HCT116 (cell line): ENCODE results near the gene GAPDH. TPM values are rescaled to one million over a fixed set of nuclear protein-coding genes. Genes with fewer than 3 reads are reported as not detected.

Experiments used
- ATAC-seq: fragments of 200-7000 bp; cut with Tn5 transposase; 2 replicates; pipeline ENCODE4 v1.9.1; 2020; ENCODE audit warnings: mild to moderate bottlenecking, moderate library complexity
- BruUV-seq: library from RNA; stranded (reverse); fragments of 400-500 nt; replicated peaks from 2 replicates; lab custom pipeline; 2021; lab: Mats Ljungman, UMichigan
- CTCF ChIA-PET: fragments of 300-600 bp; sonication (Branson Sonifier 250); formaldehyde crosslinking; loops from one replicate; lab custom pipeline; 2021; ENCODE audit warnings: antibody characterized with exemption; lab: Charles Lee
- POLR2A ChIA-PET: fragments of 300-600, 350-600 bp; sonication (Branson Sonifier 250); formaldehyde crosslinking; loops from one replicate; lab custom pipeline; 2021; ENCODE audit warnings: antibody characterized with exemption; lab: Charles Lee
- RAD21 ChIA-PET, 2 experiments: fragments of 300-600 bp; sonication (Branson Sonifier 250); formaldehyde crosslinking; loops; one replicate each; lab custom pipeline; 2023; ENCODE audit warnings: low total read pairs in 2 of 2; ENCODE audit not compliant: uncharacterized antibody in 2 of 2, unreplicated experiment in 2 of 2, low non-redundant PET in 1 of 2; lab: Charles Lee
- DNase-seq: peaks from one replicate; pipeline ENCODE4 v3.0.0-alpha.2; 2010; ENCODE audit warnings: low read depth, low spot score
- H2AFZ ChIP-seq: fragments of 200-600 bp; shearing (Covaris generic), sonication (generic); 2 replicates; pipeline ENCODE4 v1.6.1; 2017; ENCODE audit warnings: low read depth, mixed run types, mixed read lengths, antibody characterized with exemption, low read length; ENCODE audit not compliant: poor library complexity, severe bottlenecking
- H3K27ac ChIP-seq: 2 replicates; pipeline ENCODE4 v1.5.1; 2012; ENCODE audit warnings: low read depth, low read length
- H3K27me3 ChIP-seq: fragments of 200-600 bp; sonication (generic); 2 replicates; pipeline ENCODE4 v1.6.1; 2016; ENCODE audit warnings: mixed run types, low read length, mixed read lengths; ENCODE audit not compliant: insufficient read depth
- H3K36me3 ChIP-seq, 2 experiments: fragments of 200-500 bp in 1 of 2; fragments of 200-600 bp in 1 of 2; sonication (Bioruptor generic) in 1 of 2; sonication (generic) in 1 of 2; 2 replicates each; pipeline versions ENCODE4 v1.5.1 to v1.6.1; 2014 to 2016; ENCODE audit warnings: low read length in 2 of 2, inconsistent platforms in 1 of 2, mixed read lengths in 1 of 2, mixed run types in 1 of 2; ENCODE audit not compliant: insufficient read depth in 2 of 2, control insufficient read depth in 1 of 2
- H3K4me1 ChIP-seq, 2 experiments: fragments of 200-600 bp in 1 of 2; sonication (generic) in 1 of 2; 2 replicates each; pipeline versions ENCODE4 v1.5.1 to v1.6.1; 2012 to 2017; ENCODE audit warnings: low read length in 2 of 2, inconsistent platforms in 1 of 2, mild to moderate bottlenecking in 1 of 2, mixed read lengths in 1 of 2, mixed run types in 1 of 2, moderate library complexity in 1 of 2; ENCODE audit not compliant: insufficient read depth in 2 of 2, control insufficient read depth in 1 of 2
- H3K4me2 ChIP-seq: fragments of 200-600 bp; sonication (generic); 2 replicates; pipeline ENCODE4 v1.6.1; 2017; ENCODE audit warnings: mixed run types, low read length, mixed read lengths
- H3K4me3 ChIP-seq, 2 experiments: fragments of 200-600 bp in 1 of 2; sonication (generic) in 1 of 2; replicated peaks in 1 of 2; 2 replicates each; pipeline ENCODE4 v1.5.1; 2011 to 2016; ENCODE audit warnings: low read length in 2 of 2, control low read depth in 1 of 2, low read depth in 1 of 2, mild to moderate bottlenecking in 1 of 2, mixed read lengths in 1 of 2, mixed run types in 1 of 2
- H3K79me2 ChIP-seq: fragments of 200-600 bp; sonication (generic); 2 replicates; pipeline ENCODE4 v1.6.1; 2017; ENCODE audit warnings: mild to moderate bottlenecking, mixed run types, low read length, moderate library complexity, mixed read lengths; ENCODE audit not compliant: insufficient read depth
- H3K9ac ChIP-seq: fragments of 200-600 bp; sonication (generic); 2 replicates; pipeline ENCODE4 v1.6.1; 2016; ENCODE audit warnings: low read length, mixed read lengths
- H3K9me2 ChIP-seq: fragments of 200-600 bp; sonication (generic), shearing (Covaris generic); 2 replicates; pipeline ENCODE4 v1.6.1; 2017; ENCODE audit warnings: mixed run types, mild to moderate bottlenecking, moderate library complexity; ENCODE audit not compliant: insufficient read depth
- H3K9me3 ChIP-seq, 2 experiments: fragments of 200-500 bp in 1 of 2; fragments of 200-600 bp in 1 of 2; sonication (Bioruptor generic) in 1 of 2; sonication (generic) in 1 of 2; 2 replicates each; pipeline ENCODE4 v1.6.1; 2014 to 2017; ENCODE audit warnings: low read length in 2 of 2, mixed read lengths in 2 of 2, inconsistent platforms in 1 of 2, low read depth in 1 of 2, mild to moderate bottlenecking in 1 of 2, mixed run types in 1 of 2, moderate library complexity in 1 of 2; ENCODE audit not compliant: control insufficient read depth in 1 of 2, insufficient read depth in 1 of 2
- H4K20me1 ChIP-seq: fragments of 200-600 bp; sonication (generic), shearing (Covaris generic); 2 replicates; pipeline ENCODE4 v1.6.1; 2017; ENCODE audit warnings: mixed run types, mild to moderate bottlenecking, moderate library complexity; ENCODE audit not compliant: insufficient read depth
- ATF3 ChIP-seq: IDR thresholded peaks from 2 replicates; pipeline ENCODE4 v1.6.1; 2012
- CEBPB ChIP-seq: IDR thresholded peaks from 2 replicates; pipeline ENCODE4 v1.6.1; 2012; ENCODE audit warnings: low read depth
- CTCF ChIP-seq, 3 experiments: fragments of 200-600 bp in 1 of 3; sonication (generic) in 1 of 3; IDR thresholded peaks in 2 of 3; conservative IDR thresholded peaks in 1 of 3; 2 replicates each; pipeline ENCODE4 v1.5.1; 2012 to 2017; ENCODE audit warnings: low read depth in 2 of 3, low read length in 2 of 3, antibody characterized with exemption in 1 of 3, borderline replicate concordance in 1 of 3, control low read depth in 1 of 3, mild to moderate bottlenecking in 1 of 3, mixed read lengths in 1 of 3, mixed run types in 1 of 3, moderate library complexity in 1 of 3; ENCODE audit not compliant: insufficient read depth in 1 of 3
- EGR1 ChIP-seq: IDR thresholded peaks from 2 replicates; pipeline ENCODE4 v1.6.1; 2012; ENCODE audit warnings: low read depth
- ELF1 ChIP-seq: IDR thresholded peaks from 2 replicates; pipeline ENCODE4 v1.6.1; 2012; ENCODE audit warnings: low read depth, borderline replicate concordance
- FOSL1 ChIP-seq: IDR thresholded peaks from 2 replicates; pipeline ENCODE4 v1.6.1; 2012; ENCODE audit warnings: low read depth
- POLR2A ChIP-seq: IDR thresholded peaks from 2 replicates; pipeline ENCODE4 v1.7.0; 2011; ENCODE audit warnings: borderline replicate concordance; ENCODE audit not compliant: insufficient read depth, insufficient read length; ENCODE audit errors: extremely low read depth
- REST ChIP-seq: IDR thresholded peaks from 2 replicates; pipeline ENCODE4 v1.6.1; 2012; ENCODE audit warnings: low read depth
- ZNF274 ChIP-seq: fragments of 200-500 bp; sonication (Bioruptor generic); IDR thresholded peaks from 2 replicates; pipeline ENCODE4 v1.6.1; 2014; ENCODE audit warnings: mild to moderate bottlenecking, low read depth, low read length, inconsistent platforms
- intact Hi-C: fragments of 100-400 bp; cut with micrococcal nuclease; formaldehyde crosslinking; loops from 2 replicates; pipeline ENCODE4 v1.10.0; 2022
- total RNA-seq: library from RNA; stranded (reverse); gene quantifications from one replicate; pipeline ENCODE4 v1.2.1, GENCODE V29; 2021; ENCODE audit not compliant: unreplicated experiment

Gene GAPDH
- total RNA-seq, 1 experiment from 2014 or later = 5,901 TPM

GRCh38 chr12:6533923-6534694 lies at the start of gene GAPDH (continued):
- TF ChIP-seq REST = no peak
- TF ChIP-seq, all 23 proteins: peak for 6

- ChIA-PET POLR2A (interaction anchor here (0.7 to 1.7 kb wide), 3 partner anchors 18 to 120 kb away, joined by 3 to 7 read pairs (median 6); partner anchors contain the start of genes GAPDH and VAMP1), CTCF (no interaction called here)
- no peak overlapping the region for H3K4me2 ChIP-seq
These were observed 46.1 kb upstream of the GAPDH start for GRCh38 chr12:6488240-6488639.

More at GRCh38 chr12:6488240-6488639, 46.1 kb upstream of the GAPDH start:
- H3K36me3 ChIP-seq = peaks cover 3 to 8% of the 10 kb centered on the region in 2 experiments; a peak in 2 of 4 replicates
- H3K4me1 ChIP-seq = peaks cover 6% of the 10 kb centered on the region in 2 experiments; a peak in 3 of 4 replicates
- no TSS peak for BruUV-seq
- H3K9me2 ChIP-seq = no peaks in the 10 kb centered on the region
- H3K27ac ChIP-seq = no peak overlapping the region
- H3K9ac ChIP-seq = no peak overlapping the region
- RAD21 ChIA-PET = no interaction called here
- H3K27me3 ChIP-seq = no peaks in the 10 kb centered on the region
- ATAC-seq (no peak), DNase-seq (no peak)
- H4K20me1 ChIP-seq = no peaks in the 10 kb centered on the region
- peaks cover 17% of the 10 kb centered on the region for H3K79me2 ChIP-seq
- intact Hi-C loops = no loop called here
- H3K4me3 ChIP-seq = no peak overlapping the region
- no peak overlapping the region for H2AFZ ChIP-seq
- H3K9me3 ChIP-seq = no peaks in the 10 kb centered on the region
- TF ChIP-seq POLR2A = no peak
- no peak for TF ChIP-seq ATF3
- TF ChIP-seq FOSL1 = no peak
- TF ChIP-seq CTCF (IDR thresholded peaks at IDR 0.05 in 2 of 3, conservative IDR thresholded peaks at IDR 0.05 in 1 of 3; ENCODE audit: borderline replicate concordance in 1 of 3, insufficient read depth in 1 of 3, low read depth in 2 of 3, low read length in 2 of 3) = no peak
- TF ChIP-seq ZNF274 = no peak
- TF ChIP-seq ELF1 = no peak
- TF ChIP-seq CEBPB = no peak
- TF ChIP-seq EGR1 = no peak
